ENCODE data around the gene ZEB1. TPM values are rescaled to one million over a fixed set of nuclear protein-coding genes. Genes with fewer than 3 reads are reported as not detected.

Gene ZEB1
- total RNA-seq, 1 experiment from 2014 or later = 0.39 TPM

GRCh38 chr10:31464552-31464951 is 145.5 kb downstream of the ZEB1 start:
- no peak for DNase-seq
- Histone ChIP-seq H3K14ac (ENCODE audit: insufficient read depth, low read length) (no peak overlapping the region), H3K4me2 (ENCODE audit: insufficient read depth, insufficient read length, low read length) (no peak overlapping the region), H4K8ac (replicated peaks; ENCODE audit: insufficient read length, low read depth, low read length) (no peak overlapping the region), H2BK12ac (ENCODE audit: insufficient read length, low read depth, low read length) (no peak overlapping the region), H4K5ac (ENCODE audit: insufficient read length, low read depth, low read length) (no peak overlapping the region), H2AK5ac (ENCODE audit: insufficient read length, low read length) (no peak overlapping the region), H3K27me3 (ENCODE audit: insufficient read depth, low read length) (no peaks in the 10 kb centered on the region), H3K79me1 (ENCODE audit: insufficient read depth, low read depth, low read length, poor library complexity, severe bottlenecking) (no peaks in the 10 kb centered on the region), H3T11ph (ENCODE audit: low read length) (no peak overlapping the region), H3K23ac (ENCODE audit: insufficient read length, low read depth, low read length) (no peak overlapping the region), H2BK20ac (ENCODE audit: low read depth, low read length, poor library complexity, severe bottlenecking) (no peak overlapping the region), H3K9ac (ENCODE audit: extremely low read depth, insufficient read length, low read length) (no peak overlapping the region), H4K20me1 (ENCODE audit: control insufficient read depth, insufficient read depth, insufficient read length) (no peaks in the 10 kb centered on the region), H3K27ac (ENCODE audit: insufficient read length, low read depth, low read length) (no peak overlapping the region), H3K56ac (ENCODE audit: insufficient read length, low read depth, low read length) (no peak overlapping the region), H3K23me2 (ENCODE audit: insufficient read length, low read depth, low read length, poor library complexity, severe bottlenecking) (no peaks in the 10 kb centered on the region), H2BK5ac (ENCODE audit: insufficient read length, low read length) (no peak overlapping the region), H4K91ac (ENCODE audit: insufficient read length, low read depth, low read length) (no peak overlapping the region), H2BK15ac (ENCODE audit: low read depth, low read length) (no peak overlapping the region), H2AFZ (ENCODE audit: low read length) (no peak overlapping the region), H3K79me2 (ENCODE audit: insufficient read depth, low read length) (no peaks in the 10 kb centered on the region), H3K4me1 (ENCODE audit: insufficient read depth, low read length) (no peaks in the 10 kb centered on the region), H2BK120ac (ENCODE audit: low read depth, low read length, poor library complexity, severe bottlenecking) (no peak overlapping the region), H3K18ac (ENCODE audit: insufficient read length, low read depth, low read length) (no peak overlapping the region), H3K9me3 (ENCODE audit: control insufficient read depth, low read depth, low read length) (no peaks in the 10 kb centered on the region), H3K4ac (ENCODE audit: low read depth, low read length) (no peak overlapping the region)
- Mint-ChIP-seq H3K4me1 (peaks cover 5 to 7% of the 10 kb centered on the region in 2 experiments; a peak in 3 of 4 replicates), H3K36me3 (ENCODE audit: insufficient read depth in 1 of 3, low read depth in 3 of 3) (peaks cover 7 to 12% (median 9%) of the 10 kb centered on the region in 3 experiments; a peak in 6 of 7 replicates), H3K9me3 (peaks cover 19% of the 10 kb centered on the region in 2 experiments), H3K4me3 (no peak overlapping the region), H3K27me3 (ENCODE audit: low read depth) (no peaks in the 10 kb centered on the region), H3K27ac (no peak overlapping the region)
- TF ChIP-seq CTCF (conservative IDR thresholded peaks at IDR 0.05) = no peak
- WGBS (ENCODE audit: extremely low coverage, insufficient read length, low lambda C conversion rate) = no CpG with 5 or more reads among the region's 2 CpGs
